Keratinocyte (primary cell): ENCODE measurements around the gene R3HCC1L. TPM values are rescaled to one million over a fixed set of nuclear protein-coding genes. Genes with fewer than 3 reads are reported as not detected.

Experiments used
- DNase-seq: peaks from one replicate; pipeline ENCODE4 v3.0.0-alpha.2; 2011; ENCODE audit warnings: low read depth, missing footprints, low spot score
- FAIRE-seq: peaks from 2 replicates; lab custom pipeline; 2011; peaks lifted over from hg19 to GRCh38; lab: Jason Lieb, UNC
- H2AFZ ChIP-seq: 2 replicates; pipeline ENCODE4 v1.6.0; 2012; ENCODE audit warnings: low read length, control low read depth, inconsistent platforms; ENCODE audit not compliant: control insufficient read depth
- H3K27ac ChIP-seq: 2 replicates; pipeline ENCODE4 v1.5.1; 2011; ENCODE audit warnings: low read length; ENCODE audit not compliant: control insufficient read depth, insufficient read depth
- H3K27me3 ChIP-seq: 3 replicates; pipeline ENCODE4 v1.6.0; 2011; ENCODE audit warnings: low read length; ENCODE audit not compliant: control insufficient read depth, insufficient read depth; ENCODE audit errors: extremely low read depth
- H3K36me3 ChIP-seq, 2 experiments: 2 replicates in 1 of 2; 3 replicates in 1 of 2; pipeline ENCODE4 v1.5.1; 2011; ENCODE audit warnings: low read length in 2 of 2, mild to moderate bottlenecking in 1 of 2; ENCODE audit not compliant: control insufficient read depth in 2 of 2, insufficient read depth in 2 of 2; ENCODE audit errors: extremely low read depth in 1 of 2
- H3K4me1 ChIP-seq: 3 replicates; pipeline ENCODE4 v1.5.1; 2011; ENCODE audit warnings: low read length; ENCODE audit not compliant: control insufficient read depth, insufficient read depth; ENCODE audit errors: extremely low read depth
- H3K4me2 ChIP-seq: 3 replicates; pipeline ENCODE4 v1.6.0; 2011; ENCODE audit warnings: low read depth, low read length; ENCODE audit not compliant: control insufficient read depth, insufficient read depth; ENCODE audit errors: extremely low read depth
- H3K4me3 ChIP-seq, 3 experiments: fragments of 200-600 bp in 1 of 3; sonication (generic) in 1 of 3; 2 replicates in 2 of 3; 3 replicates in 1 of 3; pipeline ENCODE4 v1.5.1; 2011 to 2016; ENCODE audit warnings: low read length in 3 of 3, mild to moderate bottlenecking in 3 of 3, control low read depth in 2 of 3, inconsistent platforms in 1 of 3, low read depth in 1 of 3, mixed read lengths in 1 of 3, mixed run types in 1 of 3, moderate library complexity in 1 of 3; ENCODE audit not compliant: control insufficient read depth in 2 of 3, insufficient read depth in 2 of 3; ENCODE audit errors: extremely low read depth in 1 of 3
- H3K79me2 ChIP-seq: 2 replicates; pipeline ENCODE4 v1.6.0; 2012; ENCODE audit warnings: low read length; ENCODE audit not compliant: control insufficient read depth, insufficient read depth
- H3K9ac ChIP-seq: 3 replicates; pipeline ENCODE4 v1.6.0; 2011; ENCODE audit warnings: low read length; ENCODE audit not compliant: control insufficient read depth, insufficient read depth; ENCODE audit errors: extremely low read depth
- H3K9me1 ChIP-seq: 3 replicates; pipeline ENCODE4 v1.6.0; 2011; ENCODE audit warnings: low read length; ENCODE audit not compliant: control insufficient read depth, insufficient read depth; ENCODE audit errors: extremely low read depth
- H3K9me3 ChIP-seq: 2 replicates; pipeline ENCODE4 v1.5.1; 2012; ENCODE audit warnings: low read depth, low read length; ENCODE audit not compliant: control insufficient read depth
- H4K20me1 ChIP-seq: 3 replicates; pipeline ENCODE4 v1.6.0; 2011; ENCODE audit warnings: low read length; ENCODE audit not compliant: control insufficient read depth, insufficient read depth; ENCODE audit errors: extremely low read depth
- EZH2 ChIP-seq: IDR thresholded peaks from one replicate; pipeline ENCODE4 v1.6.1; 2012; ENCODE audit warnings: inconsistent platforms, mild to moderate bottlenecking, low read length, moderate library complexity
- dilution Hi-C: fragments of 300-500 bp; cut with MboI; formaldehyde crosslinking; loops from one replicate; pipeline ENCODE4 v1.7.0; 2020; ENCODE audit warnings: low sequenced_read_pairs; ENCODE audit not compliant: extremely low pct_ligation_motif_present
- polyA plus RNA-seq, 5 experiments: library from polyadenylated mRNA; depleted of rRNA in 3 of 5; stranded (reverse) in 3 of 5; stranded (forward) in 1 of 5; unstranded in 1 of 5; fragments of >200 nt; gene quantifications; 1 replicate in 1 of 5; 2 replicates in 3 of 5; 3 replicates in 1 of 5; pipeline versions ENCODE4 v1.2.1 to v1.2.3, GENCODE V29; 2011 to 2012; ENCODE audit warnings: missing spikeins in 2 of 5, low read depth in 1 of 5, low replicate concordance in 1 of 5
- TF ChIP-seq, protein P1 (sequence below), 3 experiments: IDR thresholded peaks in 1 of 3; conservative IDR thresholded peaks in 1 of 3; optimal IDR thresholded peaks in 1 of 3; 2 replicates in 2 of 3; 3 replicates in 1 of 3; pipeline versions ENCODE3 to v1.5.1; 2011; ENCODE audit warnings: low read length in 3 of 3, mild to moderate bottlenecking in 3 of 3, moderate library complexity in 2 of 3, control low read depth in 1 of 3, inconsistent platforms in 1 of 3; ENCODE audit not compliant: insufficient read depth in 2 of 3; ENCODE audit errors: extremely low read depth in 1 of 3

R3HCC1L gene
- polyA plus RNA-seq, 1 donor (not counting 4 experiments of a cell fraction or from before 2014, with no cell fraction given) = 11.7 TPM

DNA sequence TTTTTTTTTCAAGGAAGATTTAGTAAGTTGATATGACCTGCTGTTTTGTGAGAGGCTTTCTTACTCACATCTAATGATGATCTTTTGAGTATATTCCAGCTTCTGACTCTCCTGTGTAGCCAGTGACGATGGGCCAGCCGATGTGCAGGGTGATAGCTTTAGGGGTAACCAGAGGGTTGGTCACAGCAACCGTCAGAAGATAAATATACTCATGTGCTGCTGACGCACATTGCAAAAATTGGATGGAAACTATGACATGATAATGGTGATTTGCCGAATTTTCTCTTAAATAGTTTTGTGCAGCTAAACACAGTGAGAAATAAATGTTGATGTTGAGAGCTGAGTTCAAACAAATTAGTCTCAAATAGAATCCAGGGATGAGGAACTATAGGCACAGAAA is 29.5 kb downstream of the R3HCC1L start:
- no peak for DNase-seq
- Histone ChIP-seq H3K27me3 (no peaks in the 10 kb centered on the region), H3K4me2 (no peak overlapping the region), H3K4me3 (no peak overlapping the region), H3K9ac (no peak overlapping the region), H3K36me3 (peaks cover 9 to 11% of the 10 kb centered on the region in 2 experiments), H3K79me2 (peaks cover 5% of the 10 kb centered on the region), H4K20me1 (no peaks in the 10 kb centered on the region), H2AFZ (no peak overlapping the region), H3K9me3 (no peaks in the 10 kb centered on the region), H3K27ac (no peak overlapping the region), H3K9me1 (peaks cover under 1% of the 10 kb centered on the region), H3K4me1 (no peaks in the 10 kb centered on the region)
- no peak for FAIRE-seq
- TF ChIP-seq, protein P1, sequence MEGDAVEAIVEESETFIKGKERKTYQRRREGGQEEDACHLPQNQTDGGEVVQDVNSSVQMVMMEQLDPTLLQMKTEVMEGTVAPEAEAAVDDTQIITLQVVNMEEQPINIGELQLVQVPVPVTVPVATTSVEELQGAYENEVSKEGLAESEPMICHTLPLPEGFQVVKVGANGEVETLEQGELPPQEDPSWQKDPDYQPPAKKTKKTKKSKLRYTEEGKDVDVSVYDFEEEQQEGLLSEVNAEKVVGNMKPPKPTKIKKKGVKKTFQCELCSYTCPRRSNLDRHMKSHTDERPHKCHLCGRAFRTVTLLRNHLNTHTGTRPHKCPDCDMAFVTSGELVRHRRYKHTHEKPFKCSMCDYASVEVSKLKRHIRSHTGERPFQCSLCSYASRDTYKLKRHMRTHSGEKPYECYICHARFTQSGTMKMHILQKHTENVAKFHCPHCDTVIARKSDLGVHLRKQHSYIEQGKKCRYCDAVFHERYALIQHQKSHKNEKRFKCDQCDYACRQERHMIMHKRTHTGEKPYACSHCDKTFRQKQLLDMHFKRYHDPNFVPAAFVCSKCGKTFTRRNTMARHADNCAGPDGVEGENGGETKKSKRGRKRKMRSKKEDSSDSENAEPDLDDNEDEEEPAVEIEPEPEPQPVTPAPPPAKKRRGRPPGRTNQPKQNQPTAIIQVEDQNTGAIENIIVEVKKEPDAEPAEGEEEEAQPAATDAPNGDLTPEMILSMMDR (optimal IDR thresholded peaks at IDR 0.05 in 1 of 3, IDR thresholded peaks at IDR 0.05 in 1 of 3, conservative IDR thresholded peaks at IDR 0.05 in 1 of 3; ENCODE audit: extremely low read depth in 1 of 3, insufficient read depth in 2 of 3, low read length in 3 of 3) = no peak
- TF ChIP-seq EZH2 = no peak
- dilution Hi-C loops = no loop called here

DNA sequence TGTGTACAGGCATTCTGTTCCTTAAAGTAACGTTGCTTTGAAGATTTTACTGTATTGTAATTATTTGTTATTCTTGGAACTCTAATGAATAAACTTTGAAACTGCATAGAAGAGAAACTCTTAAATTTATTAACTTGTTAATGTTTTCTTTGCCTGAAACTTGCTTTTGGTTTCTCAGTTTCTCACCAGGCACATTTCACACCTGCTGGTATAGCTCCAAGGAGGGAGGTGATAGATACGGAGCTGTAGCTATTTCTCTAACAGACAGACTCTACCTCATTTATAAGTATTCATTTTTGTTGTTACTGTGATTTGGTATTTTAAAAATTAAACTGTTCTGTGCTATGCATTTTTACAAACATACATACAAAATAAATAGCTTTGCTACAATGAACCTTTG is 32.7 kb downstream of the R3HCC1L start:
- H3K4me3 ChIP-seq = no peak overlapping the region
- no peaks in the 10 kb centered on the region for H3K9me1 ChIP-seq
- dilution Hi-C loops = no loop called here
- no peaks in the 10 kb centered on the region for H3K79me2 ChIP-seq
- H3K4me2 ChIP-seq = no peak overlapping the region
- no peaks in the 10 kb centered on the region for H4K20me1 ChIP-seq
- TF ChIP-seq EZH2 = no peak
- H3K9me3 ChIP-seq = no peaks in the 10 kb centered on the region
- no peak for DNase-seq
- H3K9ac ChIP-seq = no peak overlapping the region
- no peak for FAIRE-seq
- no peak overlapping the region for H3K27ac ChIP-seq
- no peaks in the 10 kb centered on the region for H3K4me1 ChIP-seq
- H3K36me3 ChIP-seq = peaks cover 15% of the 10 kb centered on the region in 2 experiments
- no peaks in the 10 kb centered on the region for H3K27me3 ChIP-seq
- no peak overlapping the region for H2AFZ ChIP-seq

DNA sequence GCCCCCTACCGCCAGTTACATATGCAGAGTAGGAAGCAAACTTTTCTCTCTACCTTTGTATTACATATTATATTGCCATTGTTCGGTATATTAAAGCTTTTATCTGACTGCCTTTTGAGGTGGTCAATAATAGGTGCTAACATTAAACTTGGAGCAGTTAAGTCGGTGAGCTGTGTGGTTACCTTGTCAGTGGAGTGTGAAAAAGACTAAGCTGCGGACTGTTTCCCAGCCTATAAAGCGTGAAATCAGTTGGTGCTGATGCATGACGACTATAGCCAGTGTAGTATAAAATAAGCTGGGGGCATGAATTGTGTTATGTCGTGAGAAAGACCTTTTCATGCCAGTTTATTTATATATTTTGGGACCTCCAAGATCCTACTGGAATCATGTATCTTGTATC is 33.7 kb downstream of the R3HCC1L start:
- no peak overlapping the region for H3K4me3 ChIP-seq
- H3K4me2 ChIP-seq = no peak overlapping the region
- H4K20me1 ChIP-seq = no peaks in the 10 kb centered on the region
- FAIRE-seq (no peak), DNase-seq (no peak)
- H3K9ac ChIP-seq = no peak overlapping the region
- H3K4me1 ChIP-seq = no peaks in the 10 kb centered on the region
- TF ChIP-seq, protein P1 (optimal IDR thresholded peaks at IDR 0.05 in 1 of 3, IDR thresholded peaks at IDR 0.05 in 1 of 3, conservative IDR thresholded peaks at IDR 0.05 in 1 of 3; ENCODE audit: extremely low read depth in 1 of 3, insufficient read depth in 2 of 3, low read length in 3 of 3) = no peak
- no peak for TF ChIP-seq EZH2
- no peaks in the 10 kb centered on the region for H3K9me1 ChIP-seq
- H3K36me3 ChIP-seq = peaks cover 14 to 15% of the 10 kb centered on the region in 2 experiments
- H3K79me2 ChIP-seq = peaks cover 3% of the 10 kb centered on the region
- no peaks in the 10 kb centered on the region for H3K9me3 ChIP-seq
- H3K27ac ChIP-seq = no peak overlapping the region
- H2AFZ ChIP-seq = no peak overlapping the region
- no peaks in the 10 kb centered on the region for H3K27me3 ChIP-seq
- dilution Hi-C loops = no loop called here
